HG03064 (cell line): Measurements from ENCODE around the gene CLIP3.
"Not testable (repeated sequence)": the region's sequence is repeated elsewhere in the genome, so short reads cannot be mapped to it uniquely, and the experiment has no call there.

Experiments
- ATAC-seq: cut with Tn5 transposase; IDR thresholded peaks from one replicate; pipeline ENCODE4 v1.9.1; 2021; ENCODE audit warnings: low read depth; ENCODE audit not compliant: unreplicated experiment

CLIP3 gene, protein sequence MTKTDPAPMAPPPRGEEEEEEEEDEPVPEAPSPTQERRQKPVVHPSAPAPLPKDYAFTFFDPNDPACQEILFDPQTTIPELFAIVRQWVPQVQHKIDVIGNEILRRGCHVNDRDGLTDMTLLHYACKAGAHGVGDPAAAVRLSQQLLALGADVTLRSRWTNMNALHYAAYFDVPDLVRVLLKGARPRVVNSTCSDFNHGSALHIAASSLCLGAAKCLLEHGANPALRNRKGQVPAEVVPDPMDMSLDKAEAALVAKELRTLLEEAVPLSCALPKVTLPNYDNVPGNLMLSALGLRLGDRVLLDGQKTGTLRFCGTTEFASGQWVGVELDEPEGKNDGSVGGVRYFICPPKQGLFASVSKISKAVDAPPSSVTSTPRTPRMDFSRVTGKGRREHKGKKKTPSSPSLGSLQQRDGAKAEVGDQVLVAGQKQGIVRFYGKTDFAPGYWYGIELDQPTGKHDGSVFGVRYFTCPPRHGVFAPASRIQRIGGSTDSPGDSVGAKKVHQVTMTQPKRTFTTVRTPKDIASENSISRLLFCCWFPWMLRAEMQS

DNA sequence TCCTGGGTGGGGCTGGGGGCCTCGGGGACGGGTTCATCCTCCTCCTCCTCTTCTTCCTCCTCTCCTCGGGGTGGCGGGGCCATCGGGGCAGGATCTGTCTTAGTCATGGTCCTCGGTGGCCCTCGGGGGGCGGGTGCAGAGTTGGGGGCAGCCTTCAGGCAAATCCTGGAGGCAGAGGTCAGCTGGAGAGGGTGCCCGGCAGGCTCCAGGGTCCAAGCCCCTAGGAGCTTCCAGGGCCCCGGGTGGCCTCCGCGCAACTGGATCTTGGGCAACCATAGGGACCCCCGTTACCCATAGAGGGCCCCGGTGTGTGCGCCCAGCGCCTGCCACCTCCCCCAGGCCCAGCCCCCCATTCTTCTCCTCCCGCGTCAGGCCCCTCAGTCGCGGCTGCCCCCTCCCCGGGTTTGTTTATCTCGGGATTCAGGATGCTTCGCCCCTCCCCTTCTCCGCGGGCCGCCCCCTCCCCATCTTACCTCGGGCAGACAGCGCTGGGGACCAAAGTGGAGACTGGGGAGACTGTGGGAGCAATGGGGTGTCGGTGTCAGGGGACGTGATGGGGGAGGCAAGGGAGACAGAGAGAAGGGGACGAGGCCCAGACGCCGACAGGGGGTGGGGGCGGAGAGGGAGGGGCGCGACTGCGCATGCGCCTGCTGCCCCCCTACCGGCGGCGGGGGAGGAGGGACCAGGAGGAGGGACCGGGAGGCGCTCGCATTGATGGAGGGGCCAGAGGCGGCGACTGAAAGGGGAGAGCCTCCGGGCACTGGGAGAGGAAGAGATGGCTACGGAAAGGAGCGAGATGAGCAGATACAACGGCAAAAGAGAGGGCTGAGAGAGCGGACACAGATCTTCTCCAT, at the start of gene CLIP3:
TSS of gene CLIP3 (minus strand) at position 623 of the 854 bp plus-strand sequence. CDS start at position 107, 516 bp downstream.
- no peak for ATAC-seq

DNA sequence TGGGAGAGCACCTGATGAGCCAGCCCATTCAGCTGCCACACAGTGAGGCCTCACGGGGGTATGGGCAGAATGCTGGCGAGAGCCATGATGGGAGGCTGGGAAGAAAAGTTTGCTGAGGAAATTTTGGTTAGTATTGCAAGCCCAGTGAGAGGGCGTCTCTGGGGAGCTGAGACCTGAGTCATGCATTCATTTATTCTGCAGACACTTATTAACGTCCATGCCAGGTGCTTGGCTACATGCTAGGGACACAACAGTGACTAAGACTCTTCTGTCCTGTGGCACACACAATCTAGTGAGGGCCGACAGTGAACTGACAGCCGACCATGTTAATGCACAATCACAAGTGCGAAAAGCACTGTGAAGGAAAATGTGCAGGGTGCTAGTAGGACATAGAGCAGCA, 49.2 kb upstream of the CLIP3 start:
- no peak for ATAC-seq

DNA sequence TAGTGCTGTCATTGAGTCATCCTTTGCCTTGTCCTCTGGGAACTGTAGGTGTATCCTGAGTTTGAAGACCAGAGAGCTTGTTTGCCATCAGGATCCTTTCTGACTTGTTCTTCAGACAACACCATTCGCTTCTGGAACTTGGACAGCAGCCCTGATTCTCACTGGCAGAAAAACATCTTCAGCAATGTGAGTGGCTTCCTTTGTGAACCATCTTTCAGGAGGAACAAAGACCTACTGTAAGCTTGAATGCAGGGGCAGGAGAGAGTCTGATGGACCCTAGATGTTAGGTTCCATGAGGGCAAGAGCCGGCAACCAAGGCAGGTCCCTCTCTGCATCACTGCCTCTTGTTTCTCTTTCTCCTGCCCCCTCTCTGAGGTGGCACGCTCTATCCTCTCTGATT, 48.7 kb upstream of the CLIP3 start:
- no peak for ATAC-seq

DNA sequence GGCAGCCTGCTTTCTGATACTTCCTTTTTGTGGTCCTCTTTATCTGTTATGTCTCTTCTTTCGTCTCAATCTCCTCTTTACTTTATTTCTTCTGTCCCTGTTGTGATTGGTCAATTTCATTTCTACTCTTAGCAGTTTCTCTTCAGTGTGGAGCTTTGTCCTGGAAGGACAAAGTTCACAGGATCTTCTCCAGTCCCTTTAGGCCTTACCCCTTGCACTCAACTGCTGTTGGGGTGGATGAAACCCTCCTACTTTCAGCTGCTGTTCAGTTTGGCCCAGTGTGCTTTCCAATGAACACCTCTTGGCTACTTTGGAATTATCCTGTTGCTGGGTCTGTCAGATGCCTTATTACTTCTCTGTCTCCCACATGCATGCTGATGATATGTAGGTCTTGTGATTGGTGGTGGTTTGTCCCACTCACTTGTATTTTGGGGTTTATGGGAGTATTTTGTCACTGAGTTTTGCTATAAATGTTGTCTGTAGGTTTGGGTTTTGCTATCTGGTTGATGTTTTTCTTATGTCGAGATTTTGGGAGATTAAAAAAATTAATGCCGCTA, 46.8 kb upstream of the CLIP3 start:
- ATAC-seq, result no peak

GRCh38 chr19:36073121-36073876, 40.6 kb upstream of the CLIP3 start:
- ATAC-seq, result no peak

GRCh38 chr19:36072081-36072480, 39.4 kb upstream of the CLIP3 start:
- ATAC-seq, result no peak

- not testable (repeated sequence) for ATAC-seq
Measured at GRCh38 chr19:36068810-36069499, 36.3 kb upstream of the CLIP3 start.

DNA sequence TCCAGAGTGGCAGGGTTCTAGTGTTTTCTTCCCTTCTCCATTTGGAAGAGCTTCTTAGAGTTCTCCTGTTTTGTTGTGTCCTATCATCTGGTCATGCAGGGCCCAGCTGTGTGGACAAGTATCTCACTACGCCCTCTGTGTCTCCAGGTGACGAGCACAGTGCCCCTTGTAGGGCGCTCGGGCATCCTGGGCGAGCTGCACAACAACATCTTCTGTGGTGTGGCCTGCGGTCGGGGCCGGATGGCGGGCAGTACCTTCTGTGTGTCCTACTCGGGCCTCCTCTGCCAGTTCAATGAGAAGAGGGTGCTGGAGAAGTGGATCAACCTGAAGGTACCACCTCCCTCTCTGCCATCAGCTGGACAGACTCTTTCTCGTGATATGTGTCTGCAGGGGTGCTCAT, 35.0 kb upstream of the CLIP3 start:
- no peak for ATAC-seq

GRCh38 chr19:36064826-36065225, 32.2 kb upstream of the CLIP3 start:
- ATAC-seq, result no peak

- no peak for ATAC-seq
Measured at GRCh38 chr19:36061367-36061766, 28.7 kb upstream of the CLIP3 start.

- ATAC-seq, result no peak
Measured at GRCh38 chr19:36060430-36060829, 27.8 kb upstream of the CLIP3 start.

- no peak for ATAC-seq
Measured at GRCh38 chr19:36059180-36059910, 26.7 kb upstream of the CLIP3 start.

GRCh38 chr19:36058481-36059179, 26.0 kb upstream of the CLIP3 start:
- no peak for ATAC-seq

- peak; percentile 50 for ATAC-seq
Measured at GRCh38 chr19:36054733-36055686, 22.3 kb upstream of the CLIP3 start, which contains the start of gene WDR62. TSS of gene WDR62 (plus strand) at chr19:36054897. CDS start at chr19:36054972, 75 bp downstream.

DNA sequence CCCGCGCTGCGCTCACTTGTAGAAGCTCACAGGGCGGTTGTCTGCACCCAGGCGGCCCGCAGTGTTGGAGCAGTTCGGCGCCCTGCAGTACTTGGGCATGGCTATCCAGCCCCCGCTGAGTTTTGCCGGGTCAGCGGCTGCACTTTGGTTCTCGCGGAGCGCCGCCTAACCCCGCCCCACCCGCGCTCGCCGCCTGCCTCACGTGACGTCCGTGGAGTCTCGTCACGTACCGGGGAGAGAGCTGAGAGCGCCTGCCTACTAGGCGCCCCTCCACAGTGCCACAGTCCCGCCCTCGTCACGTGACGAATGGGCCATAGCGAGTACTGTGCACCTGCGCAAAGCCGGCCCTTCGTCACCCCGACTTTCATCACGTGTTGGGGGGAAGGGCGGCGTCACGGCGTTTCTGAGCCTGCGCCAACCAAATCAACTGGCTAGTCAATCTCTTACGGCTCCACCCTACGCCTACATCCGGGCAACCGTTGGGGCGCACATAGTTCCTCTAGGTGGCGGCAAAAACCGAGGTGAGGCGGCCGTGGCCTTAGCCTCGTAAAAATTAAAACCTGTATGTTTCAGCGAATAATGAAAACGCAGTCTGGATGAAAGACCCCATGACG, 21.6 kb upstream of the CLIP3 start, which contains the start of gene THAP8:
TSS of gene THAP8 (minus strand) at position 167 of the 614 bp plus-strand sequence. CDS start at position 99, 68 bp downstream.
- ATAC-seq, result peak; percentile 77

DNA sequence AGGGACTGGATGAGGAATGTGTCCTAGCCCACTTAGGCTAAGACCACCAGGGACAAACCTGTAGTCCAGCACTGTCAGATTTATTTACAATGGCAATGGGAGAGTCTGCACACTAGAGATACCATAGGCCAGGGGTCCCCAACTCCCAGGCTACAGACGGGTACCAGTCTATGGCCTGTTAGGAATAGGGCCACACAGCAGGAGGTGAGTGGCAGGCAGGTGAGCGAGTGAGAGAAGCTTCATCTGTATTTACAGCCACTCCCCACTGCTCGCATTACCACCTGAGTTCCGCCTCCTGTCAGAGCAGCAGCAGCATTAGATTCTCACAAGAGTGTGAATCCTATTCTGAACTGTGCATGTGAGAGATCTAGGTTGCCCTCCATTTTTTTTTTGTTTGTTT, 19.0 kb upstream of the CLIP3 start:
- ATAC-seq, result no peak

DNA sequence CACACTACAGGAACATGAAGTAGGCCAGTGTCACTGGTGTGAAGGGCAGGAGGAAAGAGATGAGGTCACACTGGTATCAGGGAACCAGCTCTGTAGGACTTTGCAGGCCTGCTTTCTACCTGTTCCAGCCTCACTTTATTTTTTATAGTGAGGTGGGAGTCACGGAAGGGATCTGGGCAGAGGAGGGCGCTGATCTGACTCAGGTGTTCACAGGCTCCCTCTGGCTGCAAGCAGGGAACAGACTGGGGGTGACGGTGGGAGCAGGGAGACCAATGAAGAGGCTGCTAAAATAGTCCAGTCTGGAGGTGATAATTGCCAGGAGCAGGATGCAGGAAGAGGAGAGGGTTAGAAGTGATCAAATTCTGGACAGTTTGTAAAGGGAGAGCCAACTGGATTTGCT, 18.6 kb upstream of the CLIP3 start:
- no peak for ATAC-seq
